IgD-negative memory B cell (primary cell): ENCODE results near the gene CDKN2AIP. TPM values are rescaled to one million over a fixed set of nuclear protein-coding genes. Genes with fewer than 3 reads are reported as not detected.
"Not testable (repeated sequence)": the region's sequence is repeated elsewhere in the genome, so short reads cannot be mapped to it uniquely, and the experiment has no call there.

ENCODE experiments used
- H3K27ac Mint-ChIP-seq, 3 donors: one replicate each; pipeline ENCODE4 v1.8.0; 2020 to 2022; ENCODE audit warnings: mild to moderate bottlenecking in 3 of 3, mixed read lengths in 3 of 3, moderate library complexity in 1 of 3
- H3K27me3 Mint-ChIP-seq: one replicate; pipeline ENCODE4 v1.8.0; 2021; ENCODE audit warnings: mixed read lengths
- H3K36me3 Mint-ChIP-seq: one replicate; pipeline ENCODE4 v1.8.0; 2020; ENCODE audit warnings: mild to moderate bottlenecking, mixed read lengths
- H3K4me1 Mint-ChIP-seq, 3 donors: one replicate each; pipeline ENCODE4 v1.8.0; 2020 to 2022; ENCODE audit warnings: mixed read lengths in 3 of 3, mild to moderate bottlenecking in 1 of 3
- H3K4me3 Mint-ChIP-seq, 4 donors: one replicate each; pipeline ENCODE4 v1.8.0; 2020 to 2022; ENCODE audit warnings: mild to moderate bottlenecking in 4 of 4, mixed read lengths in 4 of 4, moderate library complexity in 3 of 4
- H3K9me3 Mint-ChIP-seq, 3 donors: one replicate each; pipeline ENCODE4 v1.8.0; 2020 to 2021; ENCODE audit warnings: mixed read lengths in 3 of 3, mild to moderate bottlenecking in 1 of 3
- polyA plus RNA-seq: library from polyadenylated mRNA; unstranded; fragments of 300-500 nt; fragmentation: Illumina TruSeq; gene quantifications from one replicate; pipeline ENCODE4 v1.2.3, GENCODE V29; 2021

Gene CDKN2AIP
- polyA plus RNA-seq, 1 donor from 2014 or later: 38.8 TPM

GRCh38 chr4:183482515-183483095 lies 38.2 kb downstream of the CDKN2AIP start:
- H3K27ac Mint-ChIP-seq, H3K4me3 Mint-ChIP-seq, H3K4me1 Mint-ChIP-seq: not testable (repeated sequence)

GRCh38 chr4:183483997-183484396 lies 39.6 kb downstream of the CDKN2AIP start:
- H3K4me3 Mint-ChIP-seq: no peak overlapping the region
- H3K27ac Mint-ChIP-seq: no peak overlapping the region
- no peaks in the 10 kb centered on the region for H3K4me1 Mint-ChIP-seq
- no peaks in the 10 kb centered on the region for H3K9me3 Mint-ChIP-seq
- no peaks in the 10 kb centered on the region for H3K27me3 Mint-ChIP-seq
- H3K36me3 Mint-ChIP-seq: peaks cover 3% of the 10 kb centered on the region

More at GRCh38 chr4:183482515-183483095, 38.2 kb downstream of the CDKN2AIP start:
- H3K36me3 Mint-ChIP-seq, H3K9me3 Mint-ChIP-seq, H3K27me3 Mint-ChIP-seq: not testable (repeated sequence)

- no peak overlapping the region for H3K4me3 Mint-ChIP-seq
- H3K27me3 Mint-ChIP-seq: no peaks in the 10 kb centered on the region
- no peaks in the 10 kb centered on the region for H3K4me1 Mint-ChIP-seq
- H3K36me3 Mint-ChIP-seq: peaks cover 3% of the 10 kb centered on the region
- no peaks in the 10 kb centered on the region for H3K9me3 Mint-ChIP-seq
- H3K27ac Mint-ChIP-seq: no peak overlapping the region
Observed at GRCh38 chr4:183485411-183486160, 41.1 kb downstream of the CDKN2AIP start.

GRCh38 chr4:183492791-183493222 lies 48.4 kb downstream of the CDKN2AIP start:
- Mint-ChIP-seq H3K27me3 (no peaks in the 10 kb centered on the region), H3K4me3 (no peak overlapping the region), H3K27ac (no peak overlapping the region), H3K36me3 (peaks cover 6% of the 10 kb centered on the region), H3K9me3 (peaks cover 0 to 5% (median 3%) of the 10 kb centered on the region in 3 donors), H3K4me1 (no peaks in the 10 kb centered on the region)

GRCh38 chr4:183493246-183493645 lies 48.8 kb downstream of the CDKN2AIP start:
- no peak overlapping the region for H3K27ac Mint-ChIP-seq
- H3K36me3 Mint-ChIP-seq: peaks cover 6% of the 10 kb centered on the region
- H3K4me3 Mint-ChIP-seq: no peak overlapping the region
- H3K4me1 Mint-ChIP-seq: no peaks in the 10 kb centered on the region
- no peaks in the 10 kb centered on the region for H3K27me3 Mint-ChIP-seq
- peaks cover 0 to 5% (median 3%) of the 10 kb centered on the region in 3 donors for H3K9me3 Mint-ChIP-seq

GRCh38 chr4:183495184-183495583 lies 50.7 kb downstream of the CDKN2AIP start:
- Mint-ChIP-seq H3K4me3 (no peak overlapping the region), H3K27me3 (no peaks in the 10 kb centered on the region), H3K27ac (no peak overlapping the region), H3K9me3 (peaks cover 0 to 5% (median 3%) of the 10 kb centered on the region in 3 donors), H3K4me1 (peaks cover 0 to 7% (median 3%) of the 10 kb centered on the region in 3 donors), H3K36me3 (peaks cover 6% of the 10 kb centered on the region)

Other genes starting within 250 kb of the CDKN2AIP start
- not detected for gene CLDN22, start 124.4 kb upstream of the CDKN2AIP start, polyA plus RNA-seq
- gene CLDN24, start 122.2 kb upstream of the CDKN2AIP start, polyA plus RNA-seq: not detected
- gene ING2, start 60.4 kb downstream of the CDKN2AIP start, polyA plus RNA-seq: 17.2 TPM
- gene RWDD4, start 214.5 kb downstream of the CDKN2AIP start, polyA plus RNA-seq: 17.1 TPM
- gene TRAPPC11, start 214.7 kb downstream of the CDKN2AIP start, polyA plus RNA-seq: 19.5 TPM